ENCODE data around the gene SLC6A1.

DNA sequence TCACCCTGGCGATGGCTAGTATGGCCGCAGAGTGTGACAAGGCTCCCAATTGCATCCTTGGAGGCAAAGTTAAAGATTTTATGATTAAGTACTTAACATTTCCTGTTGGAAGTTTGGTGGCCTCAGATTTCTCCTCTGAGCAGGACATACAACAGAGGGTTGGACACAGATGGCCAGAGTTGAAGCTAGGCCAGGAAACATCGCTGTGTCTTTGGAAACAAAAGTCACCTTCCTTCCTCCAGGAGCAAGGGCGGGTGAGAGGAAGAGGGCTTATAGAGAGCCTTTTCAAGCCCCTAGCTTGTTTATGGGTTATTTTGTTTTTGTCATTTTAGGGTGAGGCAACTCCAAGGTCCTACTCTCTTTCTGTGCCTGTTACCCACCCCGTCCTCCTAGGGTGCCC lies 24.2 kb downstream of the SLC6A1 start:
- TF ChIP-seq, protein P1, sequence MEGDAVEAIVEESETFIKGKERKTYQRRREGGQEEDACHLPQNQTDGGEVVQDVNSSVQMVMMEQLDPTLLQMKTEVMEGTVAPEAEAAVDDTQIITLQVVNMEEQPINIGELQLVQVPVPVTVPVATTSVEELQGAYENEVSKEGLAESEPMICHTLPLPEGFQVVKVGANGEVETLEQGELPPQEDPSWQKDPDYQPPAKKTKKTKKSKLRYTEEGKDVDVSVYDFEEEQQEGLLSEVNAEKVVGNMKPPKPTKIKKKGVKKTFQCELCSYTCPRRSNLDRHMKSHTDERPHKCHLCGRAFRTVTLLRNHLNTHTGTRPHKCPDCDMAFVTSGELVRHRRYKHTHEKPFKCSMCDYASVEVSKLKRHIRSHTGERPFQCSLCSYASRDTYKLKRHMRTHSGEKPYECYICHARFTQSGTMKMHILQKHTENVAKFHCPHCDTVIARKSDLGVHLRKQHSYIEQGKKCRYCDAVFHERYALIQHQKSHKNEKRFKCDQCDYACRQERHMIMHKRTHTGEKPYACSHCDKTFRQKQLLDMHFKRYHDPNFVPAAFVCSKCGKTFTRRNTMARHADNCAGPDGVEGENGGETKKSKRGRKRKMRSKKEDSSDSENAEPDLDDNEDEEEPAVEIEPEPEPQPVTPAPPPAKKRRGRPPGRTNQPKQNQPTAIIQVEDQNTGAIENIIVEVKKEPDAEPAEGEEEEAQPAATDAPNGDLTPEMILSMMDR (IDR thresholded peaks at IDR 0.05; ENCODE audit: insufficient read depth, low read length, poor library complexity, severe bottlenecking) = no peak
- TF ChIP-seq EZH2phosphoT487 (conservative IDR thresholded peaks at IDR 0.05; ENCODE audit: low read length) = no peak

Data from SU-DHL-6 (cell line).